Neural cell (in vitro differentiated cells): ENCODE measurements around the gene ZNF276.

Experiments
- EP300 ChIP-seq: fragments of 450-650 bp; conservative IDR thresholded peaks from 2 replicates; pipeline ENCODE4 v1.6.1; 2014; ENCODE audit warnings: antibody characterized with exemption, mild to moderate bottlenecking, moderate library complexity; ENCODE audit not compliant: poor library complexity, severe bottlenecking
- EZH2 ChIP-seq: fragments of 200-600, 300-800 bp; shearing (Covaris generic), sonication (generic); IDR thresholded peaks from 2 replicates; pipeline ENCODE4 v1.6.1; 2014; ENCODE audit warnings: antibody characterized with exemption, low read length, borderline replicate concordance, mild to moderate bottlenecking; ENCODE audit not compliant: insufficient read depth, poor library complexity, severe bottlenecking
- POLR2AphosphoS5 ChIP-seq: IDR thresholded peaks from 2 replicates; pipeline ENCODE4 v1.6.1; 2012
- RAD21 ChIP-seq: fragments of 450-650 bp; conservative IDR thresholded peaks from 2 replicates; pipeline ENCODE4 v1.6.1; 2014; ENCODE audit warnings: antibody characterized with exemption, mild to moderate bottlenecking, moderate library complexity
- TAF1 ChIP-seq: IDR thresholded peaks from 2 replicates; pipeline ENCODE4 v1.6.1; 2012; ENCODE audit warnings: low read depth
- TF ChIP-seq, protein P1 (sequence below): fragments of 450-650 bp; IDR thresholded peaks from 2 replicates; pipeline ENCODE4 v1.5.1; 2014; ENCODE audit warnings: antibody characterized with exemption, mild to moderate bottlenecking, moderate library complexity; ENCODE audit not compliant: poor library complexity, severe bottlenecking
- TF ChIP-seq, protein P2 (sequence below): IDR thresholded peaks from 2 replicates; pipeline ENCODE4 v1.6.1; 2012; ENCODE audit warnings: borderline replicate concordance

DNA sequence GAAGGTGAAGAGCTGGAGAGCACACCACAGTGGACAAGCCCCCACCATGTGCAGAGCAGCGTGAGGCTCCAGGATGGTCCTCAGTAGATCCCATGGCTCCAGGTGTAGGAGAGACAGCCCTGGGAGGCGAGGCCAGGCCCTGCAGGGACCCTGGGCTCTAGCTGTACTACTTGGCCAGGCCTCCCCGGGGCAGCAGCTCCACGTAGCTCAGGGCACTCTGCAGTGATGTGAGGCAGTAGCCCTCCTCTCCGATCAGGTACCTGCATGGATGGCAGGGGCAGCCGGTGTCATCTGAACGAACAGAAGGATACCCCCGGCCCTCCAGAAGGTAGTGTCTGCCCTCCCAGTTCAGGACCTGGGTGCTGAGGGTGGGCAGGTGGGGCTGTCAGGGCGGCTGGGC, 13.6 kb upstream of the ZNF276 start:
- TF ChIP-seq, protein P1, sequence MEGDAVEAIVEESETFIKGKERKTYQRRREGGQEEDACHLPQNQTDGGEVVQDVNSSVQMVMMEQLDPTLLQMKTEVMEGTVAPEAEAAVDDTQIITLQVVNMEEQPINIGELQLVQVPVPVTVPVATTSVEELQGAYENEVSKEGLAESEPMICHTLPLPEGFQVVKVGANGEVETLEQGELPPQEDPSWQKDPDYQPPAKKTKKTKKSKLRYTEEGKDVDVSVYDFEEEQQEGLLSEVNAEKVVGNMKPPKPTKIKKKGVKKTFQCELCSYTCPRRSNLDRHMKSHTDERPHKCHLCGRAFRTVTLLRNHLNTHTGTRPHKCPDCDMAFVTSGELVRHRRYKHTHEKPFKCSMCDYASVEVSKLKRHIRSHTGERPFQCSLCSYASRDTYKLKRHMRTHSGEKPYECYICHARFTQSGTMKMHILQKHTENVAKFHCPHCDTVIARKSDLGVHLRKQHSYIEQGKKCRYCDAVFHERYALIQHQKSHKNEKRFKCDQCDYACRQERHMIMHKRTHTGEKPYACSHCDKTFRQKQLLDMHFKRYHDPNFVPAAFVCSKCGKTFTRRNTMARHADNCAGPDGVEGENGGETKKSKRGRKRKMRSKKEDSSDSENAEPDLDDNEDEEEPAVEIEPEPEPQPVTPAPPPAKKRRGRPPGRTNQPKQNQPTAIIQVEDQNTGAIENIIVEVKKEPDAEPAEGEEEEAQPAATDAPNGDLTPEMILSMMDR: no peak
- TF ChIP-seq EZH2: no peak
- TF ChIP-seq EP300: no peak
- no peak for TF ChIP-seq POLR2AphosphoS5
- TF ChIP-seq, protein P2, sequence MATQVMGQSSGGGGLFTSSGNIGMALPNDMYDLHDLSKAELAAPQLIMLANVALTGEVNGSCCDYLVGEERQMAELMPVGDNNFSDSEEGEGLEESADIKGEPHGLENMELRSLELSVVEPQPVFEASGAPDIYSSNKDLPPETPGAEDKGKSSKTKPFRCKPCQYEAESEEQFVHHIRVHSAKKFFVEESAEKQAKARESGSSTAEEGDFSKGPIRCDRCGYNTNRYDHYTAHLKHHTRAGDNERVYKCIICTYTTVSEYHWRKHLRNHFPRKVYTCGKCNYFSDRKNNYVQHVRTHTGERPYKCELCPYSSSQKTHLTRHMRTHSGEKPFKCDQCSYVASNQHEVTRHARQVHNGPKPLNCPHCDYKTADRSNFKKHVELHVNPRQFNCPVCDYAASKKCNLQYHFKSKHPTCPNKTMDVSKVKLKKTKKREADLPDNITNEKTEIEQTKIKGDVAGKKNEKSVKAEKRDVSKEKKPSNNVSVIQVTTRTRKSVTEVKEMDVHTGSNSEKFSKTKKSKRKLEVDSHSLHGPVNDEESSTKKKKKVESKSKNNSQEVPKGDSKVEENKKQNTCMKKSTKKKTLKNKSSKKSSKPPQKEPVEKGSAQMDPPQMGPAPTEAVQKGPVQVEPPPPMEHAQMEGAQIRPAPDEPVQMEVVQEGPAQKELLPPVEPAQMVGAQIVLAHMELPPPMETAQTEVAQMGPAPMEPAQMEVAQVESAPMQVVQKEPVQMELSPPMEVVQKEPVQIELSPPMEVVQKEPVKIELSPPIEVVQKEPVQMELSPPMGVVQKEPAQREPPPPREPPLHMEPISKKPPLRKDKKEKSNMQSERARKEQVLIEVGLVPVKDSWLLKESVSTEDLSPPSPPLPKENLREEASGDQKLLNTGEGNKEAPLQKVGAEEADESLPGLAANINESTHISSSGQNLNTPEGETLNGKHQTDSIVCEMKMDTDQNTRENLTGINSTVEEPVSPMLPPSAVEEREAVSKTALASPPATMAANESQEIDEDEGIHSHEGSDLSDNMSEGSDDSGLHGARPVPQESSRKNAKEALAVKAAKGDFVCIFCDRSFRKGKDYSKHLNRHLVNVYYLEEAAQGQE: no peak
- no peak for TF ChIP-seq RAD21
- no peak for TF ChIP-seq TAF1
